ENCODE measurements around the gene PLCB4.

- TF ChIP-seq EP300 (IDR thresholded peaks at IDR 0.05), result no peak
- TF ChIP-seq CTCF (IDR thresholded peaks at IDR 0.05), result no peak
Measured at GRCh38 chr20:9427430-9428291, 358.8 kb downstream of the PLCB4 start.
